NCI-H1105 treated with DMSO at 0.1 percent for 48 hours (cell line): ENCODE measurements around the gene VAT1L.

Source experiments
- DNase-seq: peaks from one replicate; lab custom pipeline; 2025; lab: John Stamatoyannopoulos, UW

Gene VAT1L

GRCh38 chr16:77782694-77783093, 5.7 kb upstream of the VAT1L start:
- DNase-seq: no peak

- no peak for DNase-seq
Observed at GRCh38 chr16:77784441-77785372, 3.7 kb upstream of the VAT1L start.

GRCh38 chr16:77785373-77785764, 3.0 kb upstream of the VAT1L start:
- DNase-seq: no peak

- no peak for DNase-seq
Observed at GRCh38 chr16:77786186-77786847, 2.0 kb upstream of the VAT1L start.

GRCh38 chr16:77787452-77787851, 912 bp upstream of the VAT1L start:
- no peak for DNase-seq

DNA sequence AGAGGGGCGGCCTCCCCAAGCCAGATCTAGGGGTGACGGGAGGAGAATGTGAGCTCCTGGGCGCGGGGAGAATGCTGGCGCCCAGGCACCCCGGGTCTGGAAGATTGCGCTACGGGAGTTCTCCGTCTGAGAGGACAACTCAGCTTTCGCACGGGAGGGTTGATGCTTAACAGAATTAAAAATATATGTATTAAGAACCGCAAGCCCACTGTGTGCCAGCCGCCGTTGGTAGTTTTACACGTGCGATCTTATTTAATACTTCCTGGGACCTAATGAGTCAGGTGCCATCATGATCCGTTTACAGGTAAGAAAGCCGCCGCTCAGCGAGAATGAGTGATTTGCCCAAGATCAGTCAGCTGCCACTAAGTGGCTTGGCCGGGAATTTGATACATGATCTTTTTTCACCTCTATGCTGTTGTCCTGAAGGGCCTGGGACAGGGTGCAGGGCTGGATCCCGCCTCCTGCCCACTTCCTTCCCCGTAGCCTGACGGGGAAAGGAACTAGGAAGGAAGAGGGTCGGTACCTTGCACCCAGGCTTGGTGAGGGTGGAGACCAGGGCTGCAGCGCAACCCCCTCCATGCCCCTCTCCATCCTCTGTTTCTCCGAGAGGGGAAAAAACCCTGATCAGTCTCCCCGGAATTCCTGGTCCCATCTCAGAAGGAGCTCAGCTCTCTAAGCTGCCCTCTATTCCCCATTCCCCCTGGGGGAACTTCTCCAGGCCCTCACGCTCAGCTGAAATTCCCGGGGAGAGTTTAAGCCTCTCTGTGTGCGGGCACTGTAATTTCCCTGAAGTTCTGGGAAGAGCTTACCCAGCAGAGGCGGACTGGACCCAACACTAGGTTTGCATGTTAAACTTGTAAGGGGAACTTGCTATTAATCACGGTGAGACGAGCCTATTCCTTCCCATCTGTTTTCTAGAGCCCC, 983 bp downstream of the VAT1L start:
- peak; percentile 27 for DNase-seq

DNA sequence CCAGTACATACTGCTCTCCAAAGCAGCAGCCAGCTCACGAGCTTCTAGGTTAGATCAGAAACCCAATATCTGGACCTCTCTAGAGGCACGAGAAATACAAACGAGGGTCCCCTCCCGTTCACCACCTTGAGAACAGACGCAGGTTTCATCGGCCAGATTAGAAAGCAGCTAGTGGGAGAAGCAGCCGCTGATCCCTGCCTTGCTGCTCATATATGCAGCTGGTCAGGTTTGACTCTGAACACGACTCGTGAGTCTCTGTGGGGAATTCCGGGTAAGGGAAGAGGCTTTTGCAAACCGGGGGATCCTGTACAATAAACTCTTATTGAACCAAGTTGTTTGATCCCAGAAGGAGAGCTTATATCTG, 1.6 kb downstream of the VAT1L start:
- DNase-seq: no peak

GRCh38 chr16:77790912-77791311, 2.5 kb downstream of the VAT1L start:
- DNase-seq: no peak

DNA sequence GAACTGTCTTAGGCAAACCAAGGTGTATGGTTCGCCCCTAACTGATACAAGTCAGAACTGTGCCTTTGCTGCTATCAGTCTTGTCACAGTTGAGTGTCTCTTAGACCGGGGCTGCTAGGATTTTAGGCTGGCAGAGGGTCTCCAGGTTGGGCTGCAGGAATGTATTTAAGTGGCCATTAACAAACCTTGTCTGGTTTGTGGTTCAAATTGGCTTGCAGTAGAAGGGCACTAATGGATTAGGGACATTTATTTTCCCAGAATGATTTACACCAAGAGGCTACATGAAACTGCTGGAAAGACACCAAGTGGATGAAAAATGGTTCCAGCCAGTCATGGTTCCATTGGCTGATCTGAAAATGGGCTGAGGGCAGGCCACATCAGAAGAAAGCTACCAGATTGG, 5.1 kb downstream of the VAT1L start:
- no peak for DNase-seq

GRCh38 chr16:77794586-77794985, 6.2 kb downstream of the VAT1L start:
- no peak for DNase-seq

DNA sequence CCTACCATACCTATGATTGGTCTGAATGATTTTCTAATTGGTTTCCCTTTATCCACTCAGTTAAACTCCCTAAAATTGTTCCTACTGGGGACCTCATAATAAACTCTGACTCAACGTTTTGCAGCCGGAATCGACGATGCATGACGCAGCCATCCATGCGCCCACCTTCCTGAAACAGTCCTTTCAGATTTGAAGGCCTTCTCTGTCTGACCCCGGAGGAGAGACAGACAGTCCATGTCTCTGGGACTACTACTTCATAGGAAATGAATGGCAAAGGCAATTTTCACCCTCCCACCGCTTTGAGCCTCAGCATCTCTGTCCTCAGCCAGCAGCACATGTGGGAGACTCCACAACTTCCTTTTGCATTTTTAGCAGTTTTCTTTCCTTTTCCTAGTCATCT, 13.5 kb downstream of the VAT1L start:
- no peak for DNase-seq

GRCh38 chr16:77805398-77805797, 17.0 kb downstream of the VAT1L start:
- no peak for DNase-seq

- DNase-seq: no peak
Observed at GRCh38 chr16:77807021-77807420, 18.7 kb downstream of the VAT1L start.

- no peak for DNase-seq
Observed at GRCh38 chr16:77812856-77813500, 24.6 kb downstream of the VAT1L start.

DNA sequence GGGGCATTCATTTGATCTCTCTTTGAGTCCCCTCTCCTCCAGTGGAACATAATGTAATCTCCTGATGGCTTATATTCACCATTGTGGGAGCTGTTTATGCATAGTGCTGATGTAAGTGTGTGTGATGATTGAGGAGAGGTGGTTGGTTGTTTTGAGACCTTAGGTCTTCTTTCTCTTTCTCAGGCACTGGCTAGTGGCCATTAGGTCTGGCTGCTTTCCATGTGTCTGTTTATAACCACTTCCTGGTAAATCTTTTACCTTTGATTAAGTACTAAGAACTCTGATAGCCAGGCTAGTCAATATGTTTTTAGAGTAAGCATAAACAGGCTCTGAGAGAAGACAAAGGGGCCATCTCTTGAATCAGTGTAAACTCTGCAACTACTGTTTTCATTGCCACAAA, 27.9 kb downstream of the VAT1L start:
- no peak for DNase-seq

DNA sequence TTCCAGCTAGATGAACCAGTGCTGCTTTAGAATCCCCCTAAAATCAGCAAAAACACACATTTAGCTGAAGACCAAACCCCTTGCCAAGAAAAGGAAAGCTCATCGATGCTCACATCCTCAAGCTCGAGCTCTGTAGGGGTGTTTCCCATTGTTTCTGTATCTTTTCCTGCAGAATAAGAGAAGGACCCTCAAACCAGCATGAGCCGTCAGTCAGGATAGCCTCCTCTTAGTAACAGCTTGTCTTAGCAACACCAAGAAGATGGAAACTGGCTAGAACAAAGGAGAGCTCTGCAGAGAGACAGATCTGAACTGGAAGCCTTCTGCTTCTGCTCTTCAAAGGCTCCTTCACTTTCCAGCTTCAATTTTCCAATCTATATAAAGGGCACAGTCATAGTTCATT, 32.0 kb downstream of the VAT1L start:
- no peak for DNase-seq

DNA sequence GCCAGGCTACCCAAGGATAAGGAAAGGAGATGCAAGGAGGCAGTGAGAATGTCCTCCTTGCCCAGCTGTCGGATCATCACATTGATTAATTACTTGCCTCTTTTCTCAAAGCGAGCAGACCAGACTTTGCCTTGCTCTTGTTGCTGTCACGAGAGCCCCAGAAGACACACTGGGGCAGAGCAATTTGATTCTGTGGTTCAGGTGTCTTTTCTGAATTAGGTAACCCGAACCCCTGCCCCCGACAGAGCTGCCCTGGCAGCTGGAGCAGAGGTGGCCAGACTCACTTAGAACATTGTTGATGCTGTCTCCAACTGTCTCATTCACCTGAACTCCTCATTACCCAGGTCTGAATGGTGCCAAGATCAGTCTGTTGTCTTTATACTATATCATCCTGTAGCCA, 34.3 kb downstream of the VAT1L start:
- DNase-seq: no peak

GRCh38 chr16:77823067-77823466, 34.7 kb downstream of the VAT1L start:
- no peak for DNase-seq

- no peak for DNase-seq
Observed at GRCh38 chr16:77825196-77825595, 36.8 kb downstream of the VAT1L start.

GRCh38 chr16:77827032-77827431, 38.7 kb downstream of the VAT1L start:
- DNase-seq: no peak

DNA sequence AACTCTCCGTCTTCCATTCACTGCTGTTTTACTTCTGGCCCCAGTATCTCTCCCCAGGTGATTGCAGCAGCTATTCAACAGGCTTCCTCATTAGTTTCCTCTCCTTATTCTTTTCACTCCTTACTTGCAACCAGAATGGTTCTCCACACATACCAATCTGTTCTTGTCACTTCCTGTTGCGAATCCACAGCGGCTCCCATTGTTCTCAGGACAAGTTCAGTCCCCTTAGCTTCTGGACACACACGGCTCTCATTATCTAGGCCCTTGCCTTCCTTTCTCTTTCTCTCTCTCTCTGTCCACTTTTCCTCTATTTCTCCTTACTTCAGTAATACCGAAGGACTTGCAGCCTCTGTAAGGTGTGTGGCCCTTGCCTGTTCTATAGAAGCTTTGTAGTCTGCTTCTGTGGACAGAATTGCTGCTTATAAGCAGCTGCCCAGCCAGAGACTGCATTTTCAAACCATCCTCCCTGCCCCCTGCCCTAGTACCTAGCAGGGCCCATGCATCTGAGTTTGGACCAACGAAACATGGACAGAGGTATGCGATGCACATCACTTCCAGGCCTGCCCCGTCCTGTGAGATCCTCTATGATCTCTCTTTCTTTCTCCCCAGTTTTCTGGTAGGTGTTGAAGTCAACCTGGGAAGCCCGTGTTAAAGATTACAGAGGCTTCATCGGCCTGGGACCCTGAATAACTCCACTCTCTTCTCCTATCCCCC, 45.7 kb downstream of the VAT1L start:
- DNase-seq: no peak
